Measurements from ENCODE around the gene TBX10. TPM values are rescaled to one million over a fixed set of nuclear protein-coding genes. Genes with fewer than 3 reads are reported as not detected.

TBX10 gene
- total RNA-seq, 1 donor from 2014 or later = not detected

DNA sequence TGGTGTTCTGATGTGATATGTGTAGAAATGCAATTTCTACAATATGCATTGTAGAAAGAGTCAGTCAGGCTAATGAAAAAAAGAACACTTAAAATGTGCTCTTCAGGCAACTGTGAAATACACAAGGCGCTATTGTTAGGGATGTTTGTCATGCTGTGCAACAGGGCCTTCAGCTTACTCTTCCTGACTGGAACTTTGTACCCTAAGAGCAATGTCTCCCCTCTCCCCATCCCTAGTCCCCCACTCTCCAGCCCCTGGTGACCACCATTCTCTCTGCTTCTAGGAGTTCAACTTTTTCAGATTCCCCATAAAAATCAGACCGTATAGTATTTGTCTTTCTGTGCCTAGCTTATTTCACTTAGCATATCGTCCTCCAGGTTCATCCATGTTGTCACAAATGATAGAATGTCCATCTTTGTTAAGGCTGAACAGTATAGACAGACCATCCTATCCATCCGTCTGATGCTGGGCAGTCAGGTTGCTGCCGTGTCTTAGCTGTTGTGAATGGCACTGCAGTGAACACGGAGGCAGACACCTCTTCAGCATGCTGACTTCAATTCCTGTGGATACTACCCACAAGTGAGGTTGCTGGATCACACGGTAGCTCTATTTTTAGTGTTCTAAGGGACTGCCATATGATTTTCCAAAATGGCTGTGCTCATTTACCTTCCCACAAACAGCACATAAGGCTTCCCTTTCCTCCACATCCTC, 22.2 kb downstream of the TBX10 start:
- DNase-seq (ENCODE audit: low spot score) = no peak

DNA sequence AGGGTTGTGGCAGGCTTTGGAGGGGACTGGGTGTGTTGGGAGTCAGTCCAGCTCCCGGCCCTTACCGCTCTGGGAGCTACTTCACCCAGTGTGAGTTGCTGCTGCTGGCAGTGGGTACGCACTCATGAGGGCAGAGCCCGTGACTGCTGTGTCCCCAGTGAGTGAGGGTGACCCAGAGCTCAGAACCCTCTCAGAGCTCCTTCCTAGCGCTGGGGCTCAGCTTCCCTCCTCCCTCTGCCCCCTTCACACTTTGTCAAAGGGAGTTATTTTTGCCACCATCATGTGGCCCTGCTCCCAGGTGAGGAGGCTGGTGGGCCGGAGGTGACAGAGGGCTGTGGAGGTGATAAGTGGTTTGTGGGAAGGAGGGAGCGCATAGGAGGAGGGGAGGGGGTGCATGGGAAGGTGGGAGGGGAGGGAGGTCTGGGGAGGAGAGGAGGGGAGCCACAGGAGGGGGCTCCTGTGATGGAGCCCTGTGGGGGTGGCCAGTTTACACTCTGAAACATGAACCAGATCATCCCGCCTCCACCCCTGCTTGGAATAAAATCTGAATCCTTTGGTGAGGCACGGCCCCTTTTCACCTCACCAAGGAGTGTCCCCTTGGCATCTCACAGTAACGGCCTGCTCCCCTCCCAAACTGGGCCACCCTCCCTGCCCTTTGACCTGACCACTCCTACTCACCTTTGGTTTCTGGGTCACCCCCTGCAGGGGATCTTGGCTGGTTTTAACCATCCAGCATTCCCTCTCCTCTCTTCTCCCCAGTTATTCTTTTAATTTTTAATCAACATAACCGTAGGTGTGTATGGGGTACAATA, 22.9 kb downstream of the TBX10 start:
- DNase-seq (ENCODE audit: low spot score) = no peak

GRCh38 chr11:67615728-67616430, 23.7 kb downstream of the TBX10 start:
- DNase-seq (ENCODE audit: low spot score) = no peak

DNA sequence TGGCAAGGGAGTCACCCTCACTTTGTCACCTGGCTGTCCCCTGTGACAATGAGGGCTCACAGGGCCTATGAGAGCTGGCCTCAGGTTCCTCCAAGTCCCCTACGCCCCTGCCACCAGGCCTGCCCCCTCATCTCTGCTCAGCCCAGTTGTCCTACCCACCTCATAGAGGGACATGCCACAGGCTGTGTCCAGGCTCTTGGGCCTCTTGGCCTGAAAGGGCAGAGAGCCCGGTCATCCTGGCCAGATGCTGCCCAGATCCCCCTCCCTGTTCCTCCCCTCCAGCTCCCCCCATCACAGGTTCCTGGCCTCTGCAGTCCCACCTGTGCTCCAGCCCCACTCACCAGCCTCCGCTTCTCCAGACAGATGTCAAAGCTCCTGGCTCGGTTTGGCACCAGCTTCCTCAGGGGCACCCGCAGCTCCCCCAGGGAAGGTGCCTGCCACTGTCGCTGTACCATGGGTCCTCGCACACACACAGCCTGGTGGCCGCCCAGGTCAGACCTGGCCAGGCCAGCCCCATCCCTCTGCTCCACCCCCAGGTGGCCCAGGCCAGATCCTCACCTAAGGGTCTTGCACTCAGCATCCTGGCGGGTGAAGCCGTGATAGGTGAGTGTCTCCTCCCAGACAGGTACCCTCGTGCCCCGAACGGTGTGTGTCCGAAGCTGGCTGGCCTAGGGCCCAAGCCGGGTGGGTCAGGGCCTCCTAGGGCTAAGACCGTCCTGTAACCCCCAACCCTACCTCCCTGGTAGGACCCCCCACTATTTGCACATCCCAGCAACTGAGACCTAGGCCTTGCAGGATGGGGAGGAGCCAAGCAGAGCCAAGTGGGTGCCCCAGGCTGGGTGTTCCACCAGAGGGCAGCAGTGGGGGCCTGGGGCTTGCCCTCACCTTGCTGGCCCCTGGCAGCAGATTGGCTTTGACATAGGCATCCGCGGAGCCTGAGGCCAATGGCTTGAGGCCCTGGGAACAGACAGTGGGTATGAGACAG, 24.5 kb downstream of the TBX10 start:
- no peak for DNase-seq (ENCODE audit: low spot score)

DNA sequence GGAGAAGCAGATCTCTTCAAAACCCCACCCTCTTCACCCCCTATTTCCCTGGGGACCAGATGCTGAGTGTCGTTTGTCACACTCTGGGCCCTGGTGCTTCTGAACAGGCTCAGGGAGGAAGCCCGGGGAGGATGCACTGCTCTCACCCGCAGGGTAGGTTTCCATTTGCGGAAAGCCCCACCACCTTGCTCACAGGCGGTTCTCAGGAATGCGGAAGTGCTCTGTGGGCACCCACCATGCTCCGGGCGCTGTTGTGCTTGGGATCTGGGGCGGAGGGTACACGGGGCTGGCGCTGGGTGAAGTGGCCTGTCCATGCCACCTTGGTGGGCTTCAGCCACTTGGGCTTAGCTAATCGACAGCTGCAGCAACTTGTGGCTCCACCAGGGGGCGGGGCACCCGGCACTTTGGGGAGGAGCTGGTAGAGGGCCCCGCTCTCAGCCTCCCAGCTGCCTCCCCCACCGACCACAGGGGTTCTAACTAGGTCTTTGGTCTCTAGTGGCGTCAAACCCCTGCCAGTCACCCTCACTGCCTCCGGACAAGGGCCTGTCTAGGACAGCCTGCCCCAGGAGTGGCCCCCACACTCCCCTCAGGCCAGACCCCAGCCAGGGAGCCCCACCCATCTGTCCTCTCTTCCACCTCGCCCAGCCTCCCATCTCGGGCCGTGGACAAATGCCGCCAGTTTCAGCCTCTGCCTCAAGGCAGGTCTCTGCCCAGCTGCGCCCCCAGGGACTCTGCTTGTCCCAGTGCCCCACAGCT, 25.4 kb downstream of the TBX10 start:
- DNase-seq (ENCODE audit: low spot score) = peak; percentile 89

DNA sequence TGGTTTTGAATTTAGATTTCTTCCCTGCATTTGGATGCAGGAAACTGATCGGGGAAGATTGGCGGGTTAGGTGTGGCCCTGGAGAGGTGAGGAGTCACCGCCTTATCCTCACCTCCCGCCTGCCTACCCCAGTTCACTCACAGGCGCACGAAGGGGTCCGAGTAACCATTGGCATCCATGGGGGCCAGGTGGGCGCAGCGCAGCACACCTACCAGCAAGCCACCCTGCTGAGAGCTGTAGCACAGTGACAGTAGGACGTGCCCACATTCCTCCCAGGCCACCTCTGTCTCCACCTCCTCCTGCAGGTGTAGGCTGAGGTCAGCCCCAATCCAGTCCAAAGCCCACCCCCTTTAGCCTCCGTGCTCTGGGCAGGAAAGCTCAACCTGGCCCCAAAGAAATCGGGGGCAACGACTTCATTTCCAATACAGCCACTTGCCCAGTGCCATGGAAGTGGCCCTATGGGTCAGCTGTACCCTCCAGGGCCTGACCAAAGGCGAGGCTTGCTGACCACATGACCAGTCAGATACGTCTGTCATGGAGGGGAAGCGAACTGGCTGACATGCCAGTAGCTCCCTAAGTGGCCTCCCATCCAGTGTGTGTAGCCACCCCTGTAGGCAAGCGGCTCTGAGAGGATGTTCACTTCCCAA, 26.1 kb downstream of the TBX10 start:
- no peak for DNase-seq (ENCODE audit: low spot score)

DNA sequence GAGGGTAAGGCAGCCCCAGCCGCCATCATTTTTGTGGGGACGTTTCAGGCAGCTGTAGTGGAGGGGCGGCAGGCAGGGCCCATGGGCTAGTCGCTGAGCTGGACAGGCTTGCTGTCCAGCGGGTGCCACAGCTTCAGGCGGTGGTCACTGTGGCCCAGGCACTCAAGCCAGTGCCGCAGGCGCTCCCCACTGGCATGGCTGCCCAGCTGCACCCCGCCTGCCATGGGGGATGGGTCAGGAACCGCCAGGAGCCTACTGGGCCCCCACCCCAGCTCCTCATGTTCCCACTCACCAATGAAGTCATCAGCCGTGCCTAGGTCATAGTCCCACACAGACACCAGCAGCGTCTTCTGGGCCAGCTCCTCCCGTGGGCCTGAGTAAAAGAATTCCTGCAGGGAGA, 26.8 kb downstream of the TBX10 start:
- DNase-seq (ENCODE audit: low spot score) = no peak

GRCh38 chr11:67611704-67612587, 27.6 kb downstream of the TBX10 start:
- DNase-seq (ENCODE audit: low spot score) = no peak

- DNase-seq (ENCODE audit: low spot score) = no peak
These were observed 28.4 kb downstream of the TBX10 start for GRCh38 chr11:67611165-67611564.

DNA sequence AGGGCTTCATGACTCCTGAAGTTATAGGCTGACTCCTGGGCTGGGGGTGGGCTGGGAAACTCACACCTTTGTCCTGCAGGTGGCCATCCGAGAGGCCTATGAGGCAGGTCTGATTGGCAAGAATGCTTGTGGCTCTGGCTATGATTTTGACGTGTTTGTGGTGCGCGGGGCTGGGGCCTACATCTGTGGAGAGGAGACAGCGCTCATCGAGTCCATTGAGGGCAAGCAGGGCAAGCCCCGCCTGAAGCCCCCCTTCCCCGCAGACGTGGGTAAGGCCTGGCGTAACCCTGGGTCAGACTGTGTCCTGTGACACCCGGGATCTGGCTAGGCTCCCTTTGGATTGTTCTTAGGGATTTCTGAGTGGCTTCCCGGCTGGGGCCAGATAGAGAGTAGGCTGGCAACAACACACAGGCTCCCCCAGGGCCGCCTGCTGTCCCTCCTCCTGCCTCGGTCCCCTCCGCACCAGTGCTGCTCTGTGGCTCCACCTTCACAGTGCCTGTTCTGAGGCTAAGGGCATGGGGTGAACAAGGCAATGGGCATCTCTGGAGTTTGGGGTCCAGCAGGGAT, 29.2 kb downstream of the TBX10 start:
- no peak for DNase-seq (ENCODE audit: low spot score)

DNA sequence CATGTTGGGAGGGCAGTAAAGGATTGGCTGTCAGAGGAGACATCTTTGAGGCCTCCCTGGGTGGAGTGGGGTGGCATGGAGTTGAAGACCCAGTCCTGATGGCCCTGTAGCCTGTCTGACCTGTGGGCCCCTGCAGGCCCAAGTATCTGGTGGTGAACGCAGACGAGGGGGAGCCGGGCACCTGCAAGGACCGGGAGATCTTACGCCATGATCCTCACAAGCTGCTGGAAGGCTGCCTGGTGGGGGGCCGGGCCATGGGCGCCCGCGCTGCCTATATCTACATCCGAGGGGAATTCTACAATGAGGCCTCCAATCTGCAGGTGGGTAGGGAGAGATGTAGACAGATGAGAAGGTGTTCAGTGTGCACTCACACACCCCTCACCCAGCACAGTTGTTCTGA, 30.2 kb downstream of the TBX10 start:
- DNase-seq (ENCODE audit: low spot score) = no peak

- no peak for DNase-seq (ENCODE audit: low spot score)
These were observed 31.1 kb downstream of the TBX10 start for GRCh38 chr11:67608486-67608885.

DNA sequence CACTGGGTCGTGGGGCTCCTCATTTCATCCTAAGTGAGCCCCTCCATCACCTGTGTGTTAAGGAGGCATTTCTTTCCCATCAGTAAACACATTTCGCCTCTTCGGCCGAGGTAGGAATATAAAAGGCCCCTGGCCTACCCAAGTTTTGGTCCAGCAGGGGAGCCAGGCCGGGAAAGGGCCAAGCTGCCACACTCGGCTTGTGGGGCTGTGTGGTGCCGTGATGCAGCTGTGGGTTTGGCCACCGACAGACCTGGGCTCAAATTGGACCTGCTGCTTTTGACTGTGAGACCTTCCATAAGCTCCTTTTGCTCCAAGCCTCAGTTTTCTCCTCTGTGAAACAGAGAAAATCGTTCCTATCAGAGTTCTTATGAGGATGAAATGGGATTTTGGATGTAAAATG, 32.1 kb downstream of the TBX10 start:
- DNase-seq (ENCODE audit: low spot score) = no peak

DNA sequence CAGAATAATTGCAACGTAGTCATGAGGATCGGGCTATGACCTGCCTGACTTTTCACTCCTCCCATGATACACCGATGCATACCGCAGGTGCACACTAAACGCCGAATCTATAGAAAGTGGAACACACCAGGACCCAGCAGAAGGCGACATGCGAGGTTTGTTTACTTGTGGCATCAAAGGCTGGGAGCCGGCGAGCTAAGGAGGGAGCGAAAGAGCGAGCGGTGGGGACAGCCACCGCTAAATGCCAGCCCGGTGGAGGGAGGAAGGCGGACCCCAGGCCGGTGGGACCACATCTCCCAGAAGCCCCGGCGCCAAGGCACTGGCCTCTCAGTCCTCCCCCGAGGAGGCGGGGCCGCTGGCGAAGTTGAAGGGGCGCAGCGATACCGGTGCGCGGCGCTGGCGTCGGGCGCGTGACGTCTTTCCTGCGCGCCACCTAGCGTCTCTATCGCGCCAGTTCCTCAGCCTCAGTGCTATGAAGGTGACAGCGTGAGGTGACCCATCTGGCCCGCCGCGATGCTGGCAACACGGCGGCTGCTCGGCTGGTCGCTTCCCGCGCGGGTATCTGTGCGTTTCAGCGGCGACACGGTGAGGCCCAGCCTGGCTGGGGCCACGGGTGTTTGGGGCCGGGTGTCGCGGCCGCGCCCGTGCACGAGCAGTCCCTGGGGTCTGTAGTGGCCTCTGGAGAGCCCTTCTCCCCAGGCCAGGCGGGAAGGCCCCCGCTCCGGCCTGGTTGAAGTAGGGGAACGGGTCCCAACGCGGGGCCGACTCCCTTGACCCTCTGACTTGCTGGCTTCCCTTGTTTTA, 32.9 kb downstream of the TBX10 start, which contains the start of gene NDUFV1:
Gene NDUFV1, plus strand, starts transcription at position 445 of the 804 bp plus-strand sequence. Its CDS starts 69 bp downstream, at position 514.
- peak; percentile 99 for DNase-seq (ENCODE audit: low spot score)

DNA sequence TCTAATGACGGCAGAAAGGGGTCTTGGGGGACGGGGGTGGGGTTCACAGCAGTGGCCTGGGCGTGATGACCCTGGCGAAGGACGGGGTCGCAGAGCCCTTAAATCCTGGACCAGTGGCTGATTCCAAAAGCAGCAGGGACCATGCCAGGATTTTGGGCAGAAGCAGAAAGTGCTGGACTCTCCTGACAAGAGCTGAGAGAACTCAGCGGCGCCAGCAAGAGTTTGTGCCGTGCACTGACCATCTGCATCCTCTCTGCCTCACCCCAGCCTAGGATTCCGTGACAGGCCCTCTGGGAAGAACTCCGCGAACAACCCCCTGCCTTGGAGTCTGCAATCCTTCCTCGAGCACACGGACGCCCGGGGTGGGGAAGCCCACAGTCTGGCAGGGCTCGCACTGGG, 33.5 kb downstream of the TBX10 start:
- no peak for DNase-seq (ENCODE audit: low spot score)

GRCh38 chr11:67605231-67606011, 34.1 kb downstream of the TBX10 start:
- DNase-seq (ENCODE audit: low spot score) = no peak
